DMS153 treated with DMSO at 0.1 percent for 48 hours (cell line): ENCODE results near the gene NCK2.
A peak's percentile ranks its signal among the peaks of the same experiment; 100 is the strongest.

Source experiments
- DNase-seq: peaks from one replicate; lab custom pipeline; 2025; ENCODE audit not compliant: unreplicated experiment; lab: John Stamatoyannopoulos, UW

Gene NCK2

GRCh38 chr2:105911425-105911824 is 166.7 kb downstream of the NCK2 start:
- DNase-seq: no peak

- DNase-seq: no peak
Observed at GRCh38 chr2:105912081-105912480, 167.4 kb downstream of the NCK2 start.

GRCh38 chr2:105915005-105915558 is 170.4 kb downstream of the NCK2 start:
- no peak for DNase-seq

- DNase-seq: no peak
Observed at GRCh38 chr2:105917226-105917625, 172.5 kb downstream of the NCK2 start.

- no peak for DNase-seq
Observed at GRCh38 chr2:105917688-105918087, 173.0 kb downstream of the NCK2 start.

GRCh38 chr2:105919191-105919811 is 174.6 kb downstream of the NCK2 start:
- peak; percentile 27 for DNase-seq

GRCh38 chr2:105919826-105920225 is 175.1 kb downstream of the NCK2 start:
- no peak for DNase-seq

GRCh38 chr2:105924271-105924670 is 179.6 kb downstream of the NCK2 start:
- DNase-seq: no peak

- DNase-seq: no peak
Observed at GRCh38 chr2:105924932-105925331, 180.2 kb downstream of the NCK2 start.

GRCh38 chr2:105925390-105925789 is 180.7 kb downstream of the NCK2 start:
- DNase-seq: no peak

- DNase-seq: no peak
Observed at GRCh38 chr2:105926960-105927678, 182.4 kb downstream of the NCK2 start.

- DNase-seq: no peak
Observed at GRCh38 chr2:105928086-105928485, 183.4 kb downstream of the NCK2 start.

- no peak for DNase-seq
Observed at GRCh38 chr2:105928563-105928962, 183.9 kb downstream of the NCK2 start.

- no peak for DNase-seq
Observed at GRCh38 chr2:105929516-105929915, 184.8 kb downstream of the NCK2 start.

GRCh38 chr2:105932582-105932981 is 187.9 kb downstream of the NCK2 start:
- DNase-seq: no peak

GRCh38 chr2:105933906-105934305 is 189.2 kb downstream of the NCK2 start:
- no peak for DNase-seq

- DNase-seq: no peak
Observed at GRCh38 chr2:105934467-105934866, 189.8 kb downstream of the NCK2 start.

- DNase-seq: no peak
Observed at GRCh38 chr2:105935063-105935462, 190.4 kb downstream of the NCK2 start.

GRCh38 chr2:105936954-105937353 is 192.2 kb downstream of the NCK2 start:
- DNase-seq: no peak

GRCh38 chr2:105937498-105938097 is 192.9 kb downstream of the NCK2 start:
- no peak for DNase-seq
